GM10266 (cell line): ENCODE measurements around the gene OR6N1.

Experiments
- DNase-seq: peaks from one replicate; pipeline ENCODE4 v3.0.0; 2012; ENCODE audit errors: extremely low spot score
- TF ChIP-seq, protein P1 (sequence below): IDR thresholded peaks from 2 replicates; pipeline ENCODE4 v1.5.1; 2012; ENCODE audit warnings: mild to moderate bottlenecking, low read depth; ENCODE audit not compliant: control insufficient read depth, insufficient read depth; ENCODE audit errors: missing control alignments

Gene OR6N1

DNA sequence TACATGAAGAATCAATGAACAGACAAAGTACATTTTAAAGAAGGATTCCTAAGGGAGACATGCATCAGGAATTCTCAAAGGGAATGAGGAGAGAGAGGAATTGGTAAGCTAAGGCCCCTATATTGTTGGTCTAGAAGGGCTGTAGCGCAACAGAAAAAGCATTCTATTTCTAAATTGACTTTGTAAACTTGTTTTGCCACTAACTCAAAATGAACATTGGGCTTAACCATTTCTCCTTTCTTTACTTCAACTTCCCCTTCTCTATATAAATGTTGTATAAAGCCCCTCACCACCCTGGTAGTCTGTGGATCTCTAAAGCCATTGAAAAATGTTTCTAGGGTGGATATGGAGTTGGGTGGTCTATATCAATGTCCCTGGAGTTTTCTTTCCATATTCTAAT is 29.4 kb upstream of the OR6N1 start:
- DNase-seq = no peak

DNA sequence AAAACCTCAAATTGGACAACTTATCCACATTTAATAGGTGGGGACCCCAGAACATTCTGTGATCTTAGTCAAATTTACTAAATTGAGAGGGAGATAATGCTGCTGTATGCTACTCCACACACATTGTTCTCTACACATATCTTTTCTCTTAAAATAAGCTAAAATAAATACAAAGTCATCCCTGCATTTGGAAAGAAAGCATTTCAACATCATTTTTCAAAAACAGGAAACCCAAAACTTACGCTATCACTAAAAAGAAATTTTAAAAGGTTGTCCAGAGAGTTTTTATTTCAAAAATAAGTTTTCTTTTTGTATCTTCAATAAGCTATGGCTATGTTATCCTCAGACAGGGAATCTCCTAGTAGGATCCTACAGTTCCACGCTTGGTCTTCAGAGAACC is 28.5 kb upstream of the OR6N1 start:
- no peak for DNase-seq
- TF ChIP-seq, protein P1, sequence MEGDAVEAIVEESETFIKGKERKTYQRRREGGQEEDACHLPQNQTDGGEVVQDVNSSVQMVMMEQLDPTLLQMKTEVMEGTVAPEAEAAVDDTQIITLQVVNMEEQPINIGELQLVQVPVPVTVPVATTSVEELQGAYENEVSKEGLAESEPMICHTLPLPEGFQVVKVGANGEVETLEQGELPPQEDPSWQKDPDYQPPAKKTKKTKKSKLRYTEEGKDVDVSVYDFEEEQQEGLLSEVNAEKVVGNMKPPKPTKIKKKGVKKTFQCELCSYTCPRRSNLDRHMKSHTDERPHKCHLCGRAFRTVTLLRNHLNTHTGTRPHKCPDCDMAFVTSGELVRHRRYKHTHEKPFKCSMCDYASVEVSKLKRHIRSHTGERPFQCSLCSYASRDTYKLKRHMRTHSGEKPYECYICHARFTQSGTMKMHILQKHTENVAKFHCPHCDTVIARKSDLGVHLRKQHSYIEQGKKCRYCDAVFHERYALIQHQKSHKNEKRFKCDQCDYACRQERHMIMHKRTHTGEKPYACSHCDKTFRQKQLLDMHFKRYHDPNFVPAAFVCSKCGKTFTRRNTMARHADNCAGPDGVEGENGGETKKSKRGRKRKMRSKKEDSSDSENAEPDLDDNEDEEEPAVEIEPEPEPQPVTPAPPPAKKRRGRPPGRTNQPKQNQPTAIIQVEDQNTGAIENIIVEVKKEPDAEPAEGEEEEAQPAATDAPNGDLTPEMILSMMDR = no peak

More for the DNA sequence above, 29.4 kb upstream of the OR6N1 start:
- TF ChIP-seq, protein P1 = no peak

- no peak for DNase-seq
- TF ChIP-seq, protein P1 = no peak
Observed at GRCh38 chr1:158799689-158800088, 27.7 kb upstream of the OR6N1 start.

DNA sequence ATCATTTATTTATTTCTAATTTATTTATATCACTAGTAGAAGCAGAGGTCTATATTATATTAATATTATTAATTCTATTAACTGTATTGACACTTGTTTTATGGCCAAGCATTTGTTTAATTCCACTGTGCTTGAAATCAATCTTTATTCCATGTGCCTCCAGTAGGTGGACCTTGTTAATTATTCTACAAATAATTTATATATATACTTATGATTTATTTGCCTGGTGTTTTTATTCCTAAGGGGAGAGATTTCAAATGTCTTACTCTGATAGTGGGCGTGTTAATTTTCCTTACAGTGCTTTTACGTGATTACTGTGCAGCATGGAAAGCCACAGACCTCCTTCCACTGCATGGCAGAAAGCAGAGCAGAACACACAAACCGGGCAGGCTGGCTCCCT is 26.5 kb upstream of the OR6N1 start:
- no peak for DNase-seq
- TF ChIP-seq, protein P1 = no peak

DNA sequence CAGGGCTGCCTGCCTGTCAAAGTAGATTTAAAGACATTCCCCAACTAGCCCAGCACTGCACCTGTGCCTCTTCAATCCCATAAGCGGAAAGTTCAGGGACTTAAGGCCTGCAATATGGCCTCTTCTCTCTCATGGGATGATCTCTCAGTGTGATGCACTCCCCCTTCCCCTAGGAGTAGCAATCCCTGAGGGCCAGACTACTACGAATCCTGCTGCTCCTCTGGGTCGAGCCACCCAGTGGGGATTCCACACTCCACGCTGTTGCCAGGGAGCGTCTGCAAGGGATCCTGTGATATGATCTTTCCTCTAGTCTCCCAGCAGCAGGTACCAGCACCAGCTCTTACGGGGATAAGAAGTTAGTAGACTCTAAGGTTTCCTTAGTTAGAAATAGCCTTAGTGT is 22.3 kb upstream of the OR6N1 start:
- TF ChIP-seq, protein P1 = no peak
- DNase-seq = no peak

DNA sequence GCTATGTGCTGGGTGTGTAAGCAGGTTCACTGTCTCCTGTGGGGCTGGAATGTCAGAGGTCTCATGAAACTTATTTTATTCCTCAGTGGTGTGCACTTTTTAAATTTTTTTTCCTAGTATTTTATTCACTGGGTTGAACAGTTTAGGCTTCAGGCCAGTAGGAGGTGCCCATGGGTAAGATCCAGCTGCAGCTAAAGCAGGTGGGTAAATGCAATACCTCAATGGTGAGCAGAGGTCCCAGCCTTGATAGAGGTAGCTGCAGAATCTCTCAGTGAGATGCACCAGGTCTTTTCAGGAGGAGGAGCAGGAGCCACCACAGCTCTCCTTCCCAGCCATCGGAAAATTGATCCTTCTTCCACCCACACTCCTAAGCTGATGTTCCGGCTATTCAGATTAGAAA is 21.6 kb upstream of the OR6N1 start:
- no peak for DNase-seq
- TF ChIP-seq, protein P1 = peak; percentile 22

DNA sequence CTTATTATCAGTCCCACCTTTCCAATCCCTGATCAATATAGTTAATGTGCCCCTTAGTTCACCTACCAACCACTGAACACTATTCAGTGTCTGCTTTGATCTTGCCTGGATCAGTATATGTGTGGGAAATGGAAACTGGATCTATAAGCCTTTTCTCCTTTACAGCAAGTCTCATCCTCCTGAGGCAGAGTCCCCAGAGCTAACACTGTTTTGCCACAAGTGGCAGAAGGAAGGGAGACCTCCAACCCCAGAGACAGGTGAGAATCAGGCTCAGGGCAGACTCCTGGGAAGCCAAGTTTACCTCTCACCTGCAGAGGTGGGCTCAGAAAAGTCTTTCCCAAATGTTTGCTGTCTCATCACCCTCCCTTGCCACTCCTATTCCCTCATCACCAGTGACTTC is 9.1 kb upstream of the OR6N1 start, which contains the start of gene OR6N2:
Gene OR6N2, minus strand, starts transcription at position 101 of the 400 bp plus-strand sequence. CDS start 3,569 bp downstream, outside the sequence.
- no peak for DNase-seq
- TF ChIP-seq, protein P1 = no peak
